NCI-H1417 (cell line): ENCODE measurements around the gene B4GALNT2.
"Not testable (repeated sequence)": the region's sequence is repeated elsewhere in the genome, so short reads cannot be mapped to it uniquely, and the experiment has no call there.

Experiments
- DNase-seq, 3 experiments: peaks; one replicate each; lab custom pipeline; 2025; lab: John Stamatoyannopoulos, UW

The B4GALNT2 gene

GRCh38 chr17:49121696-49122292 lies 10.8 kb upstream of the B4GALNT2 start:
- DNase-seq: no peak

- no peak for DNase-seq
Measured at GRCh38 chr17:49122566-49122965, 10.0 kb upstream of the B4GALNT2 start.

GRCh38 chr17:49123061-49123460 lies 9.5 kb upstream of the B4GALNT2 start:
- no peak for DNase-seq

- DNase-seq: no peak
Measured at GRCh38 chr17:49125449-49125848, 7.1 kb upstream of the B4GALNT2 start.

GRCh38 chr17:49126183-49126859 lies 6.2 kb upstream of the B4GALNT2 start:
- DNase-seq: not testable (repeated sequence)

- DNase-seq: not testable (repeated sequence)
Measured at GRCh38 chr17:49129359-49129950, 3.1 kb upstream of the B4GALNT2 start.

- no peak for DNase-seq
Measured at GRCh38 chr17:49130891-49131290, 1.7 kb upstream of the B4GALNT2 start.

- no peak for DNase-seq
Measured at GRCh38 chr17:49132317-49132698, 261 bp upstream of the B4GALNT2 start.

GRCh38 chr17:49136335-49136734 lies 3.8 kb downstream of the B4GALNT2 start:
- DNase-seq: no peak

GRCh38 chr17:49145654-49146053 lies 13.1 kb downstream of the B4GALNT2 start:
- DNase-seq: not testable (repeated sequence)

GRCh38 chr17:49146620-49147306 lies 14.2 kb downstream of the B4GALNT2 start:
- no peak for DNase-seq

GRCh38 chr17:49148171-49148570 lies 15.6 kb downstream of the B4GALNT2 start:
- no peak for DNase-seq

- DNase-seq: no peak
Measured at GRCh38 chr17:49151996-49152395, 19.4 kb downstream of the B4GALNT2 start.

GRCh38 chr17:49156256-49156655 lies 23.7 kb downstream of the B4GALNT2 start:
- peak in 1 of 3 experiments; percentile 57 for DNase-seq

- no peak for DNase-seq
Measured at GRCh38 chr17:49157784-49158183, 25.2 kb downstream of the B4GALNT2 start.

GRCh38 chr17:49162866-49163265 lies 30.3 kb downstream of the B4GALNT2 start:
- DNase-seq: no peak

GRCh38 chr17:49165143-49165542 lies 32.6 kb downstream of the B4GALNT2 start:
- DNase-seq: no peak

- DNase-seq: no peak
Measured at GRCh38 chr17:49168706-49169105, 36.1 kb downstream of the B4GALNT2 start.

- no peak for DNase-seq
Measured at GRCh38 chr17:49170216-49170615, 37.6 kb downstream of the B4GALNT2 start.

- not testable (repeated sequence) for DNase-seq
Measured at GRCh38 chr17:49170711-49171110, 38.1 kb downstream of the B4GALNT2 start.

- DNase-seq: not testable (repeated sequence)
Measured at GRCh38 chr17:49175978-49176377, 43.4 kb downstream of the B4GALNT2 start.

- peak; percentile 12 to 59 (median 15) for DNase-seq
Measured at GRCh38 chr17:49180303-49180702, 47.7 kb downstream of the B4GALNT2 start.
